Esophagus muscularis mucosa (tissue), 4 donors: Measurements from ENCODE around the gene FGFBP2. TPM values are rescaled to one million over a fixed set of nuclear protein-coding genes. Genes with fewer than 3 reads are reported as not detected.

Source experiments
- DNase-seq: peaks from one replicate; pipeline ENCODE4 v3.0.0-alpha.2; 2017; ENCODE audit errors: extremely low spot score
- H3K27ac ChIP-seq, 4 donors: fragments of 200-600 bp; sonication (generic); replicated peaks in 1 of 4; 1 replicate in 3 of 4; 2 replicates in 1 of 4; pipeline ENCODE4 v1.5.1; 2016 to 2019; ENCODE audit warnings: mild to moderate bottlenecking in 1 of 4
- H3K27me3 ChIP-seq, 4 donors: fragments of 200-600 bp; sonication (generic); one replicate each; pipeline versions ENCODE4 v1.5.1 to v1.6.0; 2016 to 2019
- H3K36me3 ChIP-seq, 4 donors: fragments of 200-600 bp; sonication (generic); one replicate each; pipeline ENCODE4 v1.5.1; 2016 to 2019
- H3K4me1 ChIP-seq, 4 donors: fragments of 200-600 bp; sonication (generic); one replicate each; pipeline ENCODE4 v1.5.1; 2016 to 2019
- H3K4me3 ChIP-seq, 4 donors: fragments of 200-600 bp; sonication (generic); 1 replicate in 2 of 4; 2 replicates in 2 of 4; pipeline ENCODE4 v1.5.1; 2016 to 2019; ENCODE audit warnings: mild to moderate bottlenecking in 4 of 4, moderate library complexity in 1 of 4
- H3K9me3 ChIP-seq, 4 donors: fragments of 200-600 bp; sonication (generic); 1 replicate in 3 of 4; 2 replicates in 1 of 4; pipeline ENCODE4 v1.5.1; 2016 to 2019
- EP300 ChIP-seq: sonication (generic); formaldehyde crosslinking; IDR thresholded peaks from one replicate; pipeline ENCODE4 v1.6.1; 2017; ENCODE audit warnings: antibody characterized with exemption
- POLR2A ChIP-seq: fragments of 450-650 bp; IDR thresholded peaks from one replicate; pipeline ENCODE4 v1.6.1; 2017; ENCODE audit warnings: antibody characterized with exemption, moderate library complexity, mild to moderate bottlenecking, low read depth
- POLR2AphosphoS5 ChIP-seq, 2 donors: sonication (generic); formaldehyde crosslinking; IDR thresholded peaks; one replicate each; pipeline ENCODE4 v1.6.1; 2017; ENCODE audit warnings: antibody characterized with exemption in 2 of 2
- WGBS: methylation state at CpG from one replicate; pipeline ENCODE4 v1.1.5; 2018; 5-methylcytosine and 5-hydroxymethylcytosine counted together
- intact Hi-C: fragments of 100-400 bp; cut with DNase I; formaldehyde crosslinking; loops from one replicate; pipeline ENCODE4 v1.15.1; 2023
- total RNA-seq, 4 donors: library from RNA; depleted of rRNA; stranded (reverse); fragments of >200 nt; gene quantifications; one replicate each; pipeline versions ENCODE4 v1.1.0 to v1.2.1, GENCODE V29; 2016
- TF ChIP-seq, protein P1 (sequence below), 3 experiments: fragments of 200-600 bp in 2 of 3; fragments of 450-650 bp in 1 of 3; sonication (generic) in 2 of 3; IDR thresholded peaks; one replicate each; pipeline ENCODE4 v1.5.1; 2017 to 2019; ENCODE audit warnings: antibody characterized with exemption in 3 of 3, mild to moderate bottlenecking in 2 of 3, moderate library complexity in 1 of 3

FGFBP2 gene
- total RNA-seq, 4 donors from 2014 or later, result 2.8 to 6.7 (median 6.0) TPM

GRCh38 chr4:15938182-15938581 is 24.8 kb downstream of the FGFBP2 start:
- Histone ChIP-seq H3K27ac (no peak overlapping the region), H3K4me1 (peaks cover 0 to 8% (median 1%) of the 10 kb centered on the region in 4 donors), H3K9me3 (no peaks in the 10 kb centered on the region), H3K36me3 (no peaks in the 10 kb centered on the region), H3K4me3 (no peak overlapping the region), H3K27me3 (no peaks in the 10 kb centered on the region)
- intact Hi-C loops, result no loop called here
- no peak for DNase-seq
- WGBS, result 45% methylated on average over 8 of the region's 8 CpGs
- no peak for TF ChIP-seq POLR2A
- TF ChIP-seq EP300, result no peak
- TF ChIP-seq POLR2AphosphoS5 (IDR thresholded peaks at IDR 0.05), result no peak
- TF ChIP-seq, protein P1, sequence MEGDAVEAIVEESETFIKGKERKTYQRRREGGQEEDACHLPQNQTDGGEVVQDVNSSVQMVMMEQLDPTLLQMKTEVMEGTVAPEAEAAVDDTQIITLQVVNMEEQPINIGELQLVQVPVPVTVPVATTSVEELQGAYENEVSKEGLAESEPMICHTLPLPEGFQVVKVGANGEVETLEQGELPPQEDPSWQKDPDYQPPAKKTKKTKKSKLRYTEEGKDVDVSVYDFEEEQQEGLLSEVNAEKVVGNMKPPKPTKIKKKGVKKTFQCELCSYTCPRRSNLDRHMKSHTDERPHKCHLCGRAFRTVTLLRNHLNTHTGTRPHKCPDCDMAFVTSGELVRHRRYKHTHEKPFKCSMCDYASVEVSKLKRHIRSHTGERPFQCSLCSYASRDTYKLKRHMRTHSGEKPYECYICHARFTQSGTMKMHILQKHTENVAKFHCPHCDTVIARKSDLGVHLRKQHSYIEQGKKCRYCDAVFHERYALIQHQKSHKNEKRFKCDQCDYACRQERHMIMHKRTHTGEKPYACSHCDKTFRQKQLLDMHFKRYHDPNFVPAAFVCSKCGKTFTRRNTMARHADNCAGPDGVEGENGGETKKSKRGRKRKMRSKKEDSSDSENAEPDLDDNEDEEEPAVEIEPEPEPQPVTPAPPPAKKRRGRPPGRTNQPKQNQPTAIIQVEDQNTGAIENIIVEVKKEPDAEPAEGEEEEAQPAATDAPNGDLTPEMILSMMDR (IDR thresholded peaks at IDR 0.05), result no peak

GRCh38 chr4:15936495-15936894 is 26.5 kb downstream of the FGFBP2 start:
- 68% methylated on average over 4 of the region's 4 CpGs for WGBS
- intact Hi-C loops, result no loop called here
- no peaks in the 10 kb centered on the region for H3K27me3 ChIP-seq
- H3K4me1 ChIP-seq, result peaks cover 0 to 8% (median 1%) of the 10 kb centered on the region in 4 donors
- H3K4me3 ChIP-seq, result no peak overlapping the region
- H3K9me3 ChIP-seq, result no peaks in the 10 kb centered on the region
- H3K36me3 ChIP-seq, result no peaks in the 10 kb centered on the region
- H3K27ac ChIP-seq, result no peak overlapping the region
- DNase-seq, result no peak
- TF ChIP-seq POLR2AphosphoS5 (IDR thresholded peaks at IDR 0.05), result no peak
- TF ChIP-seq EP300, result no peak
- TF ChIP-seq POLR2A, result no peak
- TF ChIP-seq, protein P1 (IDR thresholded peaks at IDR 0.05), result no peak

GRCh38 chr4:15935504-15936402 is 27.2 kb downstream of the FGFBP2 start:
- Histone ChIP-seq H3K4me1 (peaks cover 0 to 10% (median 1%) of the 10 kb centered on the region in 4 donors), H3K4me3 (no peak overlapping the region), H3K27ac (no peak overlapping the region), H3K36me3 (no peaks in the 10 kb centered on the region), H3K9me3 (no peaks in the 10 kb centered on the region), H3K27me3 (no peaks in the 10 kb centered on the region)
- intact Hi-C loops, result no loop called here
- no peak for DNase-seq
- WGBS, result 86% methylated on average over 10 of the region's 10 CpGs
- TF ChIP-seq EP300 (no peak), POLR2A (no peak), POLR2AphosphoS5 (IDR thresholded peaks at IDR 0.05) (no peak)
- TF ChIP-seq, protein P1 (IDR thresholded peaks at IDR 0.05), result no peak

GRCh38 chr4:15934259-15934658 is 28.7 kb downstream of the FGFBP2 start:
- Histone ChIP-seq H3K27me3 (no peaks in the 10 kb centered on the region), H3K4me1 (peaks cover 0 to 23% (median 14%) of the 10 kb centered on the region in 4 donors), H3K36me3 (no peaks in the 10 kb centered on the region), H3K27ac (no peak overlapping the region), H3K9me3 (no peaks in the 10 kb centered on the region), H3K4me3 (no peak overlapping the region)
- intact Hi-C loops, result no loop called here
- TF ChIP-seq EP300 (no peak), POLR2A (no peak), POLR2AphosphoS5 (IDR thresholded peaks at IDR 0.05) (no peak)
- TF ChIP-seq, protein P1 (IDR thresholded peaks at IDR 0.05), result no peak
- DNase-seq, result no peak
- WGBS, result 83% methylated on average over 3 of the region's 3 CpGs
